Stimulated activated CD4-positive, alpha-beta T cell treated with anti-CD3 and anti-CD28 coated beads, Interleukin-4, amount 100 ng/mL, for 1 hour (primary cell): ENCODE data around the gene UVSSA.
"Not testable (repeated sequence)": the region's sequence is repeated elsewhere in the genome, so short reads cannot be mapped to it uniquely, and the experiment has no call there.

Experiments
- DNase-seq: peaks from one replicate; pipeline ENCODE4 v3.0.0-alpha.2; 2020

Gene UVSSA

DNA sequence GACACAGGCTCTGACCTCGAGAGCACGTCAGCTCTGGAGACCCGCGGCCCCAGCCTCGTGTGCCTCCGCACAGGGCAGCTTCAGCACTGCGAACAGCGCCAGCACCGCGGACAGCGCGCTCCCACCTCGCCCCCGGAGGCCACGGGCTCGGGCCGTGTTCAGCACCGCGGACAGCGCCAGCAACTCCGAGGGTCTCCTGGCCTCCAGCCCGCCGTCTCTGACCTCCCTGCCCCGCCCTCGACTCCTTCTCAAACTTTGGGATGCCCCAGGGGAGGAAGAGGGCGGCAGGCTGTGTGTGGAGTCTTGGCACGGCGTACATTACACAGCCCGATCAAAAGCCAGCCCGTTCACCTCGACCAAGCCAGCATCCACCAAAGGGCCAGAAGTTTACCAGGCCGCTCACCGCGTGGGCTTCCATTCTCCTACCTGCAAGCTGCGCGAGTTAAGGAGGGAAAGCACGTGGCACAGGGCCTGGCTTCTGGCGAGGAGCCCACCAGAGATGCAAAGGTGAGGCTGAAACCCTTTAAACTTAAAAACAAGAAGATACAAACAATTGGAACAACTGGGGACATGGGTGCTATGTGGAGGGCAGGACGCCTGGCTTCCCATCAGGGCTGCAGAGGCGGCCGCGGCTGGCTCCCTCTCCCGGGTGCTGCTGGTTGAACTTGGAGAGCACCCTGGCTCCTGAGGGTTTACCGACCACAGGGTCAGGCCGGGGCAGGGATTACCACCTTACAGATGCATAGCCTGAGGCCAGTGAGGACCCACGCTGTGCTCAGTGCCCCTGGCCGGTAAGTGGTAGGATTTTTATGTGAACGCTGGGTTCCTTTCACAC lies 63.7 kb downstream of the UVSSA start:
- peak; percentile 47 for DNase-seq

DNA sequence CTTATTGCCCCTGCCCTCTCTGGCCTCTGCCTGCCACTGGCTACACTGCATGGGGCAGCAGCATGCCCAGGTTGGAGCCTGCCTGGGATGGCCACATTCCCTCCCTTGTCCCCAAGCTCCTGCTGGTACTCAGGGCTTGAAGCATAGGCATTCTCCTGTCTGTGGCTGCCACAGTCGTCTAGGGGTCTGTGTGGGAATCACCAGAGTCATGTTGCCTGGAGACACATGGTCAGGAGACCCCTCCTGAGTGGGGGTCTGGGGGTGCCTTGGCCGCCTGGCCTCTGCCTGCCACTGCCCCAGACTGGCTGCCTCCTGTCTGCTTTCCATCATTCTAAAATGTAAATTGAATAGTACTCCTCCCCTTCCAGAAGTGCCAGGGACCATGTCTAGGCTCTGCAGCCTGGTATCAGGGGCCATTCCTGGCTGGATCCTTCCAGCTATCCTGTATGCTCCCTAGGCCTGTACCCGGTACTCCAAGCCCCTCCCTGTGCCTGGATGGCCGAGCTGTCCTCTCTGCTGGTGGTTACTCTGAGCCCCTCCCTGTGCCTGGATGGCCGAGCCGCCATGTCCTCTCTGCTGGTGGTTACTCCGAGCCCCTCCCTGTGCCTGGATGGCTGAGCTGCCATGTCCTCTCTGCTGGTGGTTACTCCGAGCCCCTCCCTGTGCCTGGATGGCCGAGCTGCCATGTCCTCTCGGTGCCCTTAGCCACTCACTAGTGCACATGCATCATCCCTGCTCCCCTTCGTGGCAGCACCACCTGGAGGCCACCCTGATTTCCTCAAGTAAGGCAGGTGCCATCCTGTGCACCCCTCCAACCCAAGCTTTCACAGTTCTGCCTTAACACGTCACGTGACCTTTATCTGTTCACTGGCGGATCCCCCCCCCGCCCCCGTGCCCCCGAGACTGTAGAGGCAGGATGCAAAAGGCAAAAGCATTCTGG lies 64.7 kb downstream of the UVSSA start:
- no peak for DNase-seq

DNA sequence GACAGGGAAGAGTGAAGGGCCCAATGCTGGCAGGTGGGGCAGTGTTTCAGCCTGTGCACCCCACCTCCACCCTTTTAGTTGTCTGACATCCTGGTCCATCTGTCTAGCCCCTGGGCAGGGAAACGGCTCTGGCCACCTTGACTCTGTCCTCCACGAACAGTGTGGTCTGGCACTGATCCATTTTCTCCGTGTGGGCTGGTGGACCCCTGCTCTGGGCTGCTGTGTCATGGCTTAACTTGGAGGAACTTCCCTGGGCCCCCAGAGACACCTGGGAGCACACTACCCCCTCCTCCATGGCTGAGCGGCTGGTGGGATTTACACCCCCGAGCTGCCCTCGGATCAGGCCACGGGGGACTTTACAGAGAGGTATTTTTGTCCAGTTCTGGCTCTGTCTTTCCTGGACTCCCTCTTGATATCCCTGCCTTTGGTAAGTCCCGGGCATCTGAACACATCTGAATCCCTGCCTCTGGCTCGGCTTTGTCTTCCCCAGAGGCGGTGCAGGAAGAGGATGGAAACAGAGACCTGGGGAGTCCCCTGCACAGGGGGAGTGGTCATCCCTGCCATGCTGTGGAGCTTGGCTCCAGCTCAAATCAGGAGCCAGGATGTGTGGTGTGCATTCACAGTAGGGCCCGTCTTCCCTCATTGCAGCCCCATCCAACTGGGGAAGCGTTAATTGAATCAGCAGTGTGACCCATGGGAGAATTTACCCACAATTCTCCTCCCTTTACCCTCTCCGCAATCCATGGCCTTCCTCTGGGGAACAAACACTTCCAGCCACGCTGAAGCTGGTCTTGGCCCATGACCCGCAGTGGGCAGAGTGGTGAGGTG lies 65.6 kb downstream of the UVSSA start:
- DNase-seq: no peak

DNA sequence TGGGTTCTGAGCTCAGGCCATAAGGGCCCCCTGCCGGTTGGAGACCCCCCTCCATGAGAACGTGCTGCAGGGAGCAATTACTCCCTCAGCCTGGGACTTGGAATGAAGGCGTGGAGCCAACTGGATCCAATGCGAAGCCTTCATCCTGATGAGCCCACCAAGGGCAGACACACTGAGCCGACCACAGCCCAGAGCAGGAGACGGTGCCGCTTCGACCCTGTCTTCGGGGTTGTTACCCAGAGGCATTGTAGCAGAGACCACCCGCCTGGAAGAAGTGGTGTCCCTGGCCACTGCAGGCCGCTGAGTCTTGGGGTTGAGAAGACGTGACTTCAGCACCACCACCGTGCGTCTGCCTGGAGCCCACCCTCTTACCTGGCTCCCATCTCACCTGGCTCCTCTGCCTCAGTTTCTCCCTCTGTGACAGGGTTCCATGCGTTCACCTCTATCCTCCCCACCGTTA lies 66.2 kb downstream of the UVSSA start:
- no peak for DNase-seq

DNA sequence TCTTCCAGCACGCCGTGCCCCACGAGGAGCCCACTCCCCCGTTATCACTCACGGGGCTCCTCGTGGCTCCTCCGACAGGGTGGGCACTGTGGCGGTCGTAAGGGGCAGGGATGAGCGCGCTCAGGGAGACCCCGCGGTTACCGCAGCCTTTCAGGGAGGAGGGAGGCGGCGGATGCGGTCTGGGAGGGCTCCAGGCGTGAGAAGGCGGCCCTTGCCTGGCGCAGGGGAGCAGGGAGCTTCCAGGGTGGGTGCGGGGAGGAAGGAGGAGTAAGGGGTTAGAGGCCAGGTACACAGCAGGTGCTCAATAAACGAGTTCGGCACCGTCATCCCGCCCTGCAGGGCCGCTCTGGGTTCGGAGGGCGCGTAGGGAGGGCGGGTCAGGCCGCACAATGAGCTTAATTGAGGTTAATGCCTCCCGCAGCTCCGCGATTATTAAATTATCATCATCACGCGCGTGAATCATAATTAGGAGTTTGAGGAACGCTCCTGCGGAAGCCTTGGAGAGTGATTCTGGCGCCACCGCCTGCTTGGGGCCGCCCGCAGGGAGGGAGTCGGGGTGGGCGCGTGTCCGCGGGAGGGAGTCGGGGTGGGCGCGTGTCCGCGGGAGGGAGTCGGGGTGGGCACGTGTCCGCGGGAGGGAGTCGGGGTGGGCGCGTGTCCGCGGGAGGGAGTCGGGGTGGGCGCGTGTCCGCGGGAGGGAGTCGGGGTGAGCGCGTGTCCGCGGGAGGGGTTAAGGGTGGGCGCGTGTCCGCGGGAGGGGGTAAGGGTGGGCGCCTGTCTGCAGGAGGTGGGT lies 66.9 kb downstream of the UVSSA start:
- DNase-seq: no peak

DNA sequence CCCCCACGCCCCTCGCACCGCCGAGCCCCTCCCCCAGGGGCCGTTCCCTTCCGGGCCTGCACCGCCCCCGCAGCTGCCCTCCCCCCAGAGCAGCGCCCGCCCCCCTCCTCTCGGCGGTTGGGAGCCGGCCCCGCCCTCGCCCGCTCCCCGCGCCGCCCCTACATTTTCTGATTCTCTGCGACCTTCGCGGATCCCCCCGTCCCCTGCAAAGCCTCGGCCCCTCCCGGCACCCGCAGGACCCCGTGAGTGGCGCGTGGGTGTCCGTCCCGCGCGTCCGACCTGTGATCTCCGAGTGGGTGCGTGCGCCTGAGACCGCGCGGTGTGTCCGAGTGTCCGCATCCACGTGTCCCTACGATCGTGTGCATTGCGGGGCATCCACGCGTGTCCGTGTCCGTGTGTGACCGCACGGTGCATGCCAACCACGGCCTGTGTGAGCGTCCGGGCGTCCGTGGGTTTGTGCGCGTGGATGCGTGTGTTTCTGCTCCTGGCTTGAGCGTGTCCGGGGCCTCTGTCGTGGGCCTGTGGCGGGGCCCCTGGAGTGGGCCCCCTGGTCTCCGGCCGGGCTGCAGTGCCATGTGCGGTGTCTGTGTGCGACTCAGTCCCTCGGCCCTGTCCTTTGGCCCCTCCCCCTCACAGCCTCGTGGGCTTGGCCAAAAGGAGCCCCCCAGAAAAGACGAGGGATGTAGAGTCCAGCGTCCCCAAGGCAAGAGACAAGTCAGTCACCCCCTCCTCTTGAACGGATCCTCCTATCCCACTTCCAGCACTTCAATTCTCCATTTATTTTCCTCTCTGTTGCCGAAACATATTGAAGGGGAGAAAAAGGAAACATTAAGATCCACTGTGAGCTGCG lies 68.0 kb downstream of the UVSSA start:
- DNase-seq: no peak

DNA sequence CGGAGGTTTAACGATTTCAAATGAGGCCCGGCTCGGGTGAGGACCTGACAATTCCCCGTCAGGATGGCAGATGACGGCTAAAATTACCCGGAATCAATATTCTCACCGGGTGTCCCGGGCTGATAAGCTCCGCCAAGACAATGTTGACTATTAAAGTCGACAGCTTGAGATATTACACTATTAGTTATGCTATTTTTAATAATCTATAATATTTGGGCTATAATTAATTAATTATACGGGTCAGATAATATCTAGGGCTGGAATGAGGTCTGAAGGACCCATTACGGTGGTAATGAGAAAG lies 68.6 kb downstream of the UVSSA start:
- DNase-seq: no peak

DNA sequence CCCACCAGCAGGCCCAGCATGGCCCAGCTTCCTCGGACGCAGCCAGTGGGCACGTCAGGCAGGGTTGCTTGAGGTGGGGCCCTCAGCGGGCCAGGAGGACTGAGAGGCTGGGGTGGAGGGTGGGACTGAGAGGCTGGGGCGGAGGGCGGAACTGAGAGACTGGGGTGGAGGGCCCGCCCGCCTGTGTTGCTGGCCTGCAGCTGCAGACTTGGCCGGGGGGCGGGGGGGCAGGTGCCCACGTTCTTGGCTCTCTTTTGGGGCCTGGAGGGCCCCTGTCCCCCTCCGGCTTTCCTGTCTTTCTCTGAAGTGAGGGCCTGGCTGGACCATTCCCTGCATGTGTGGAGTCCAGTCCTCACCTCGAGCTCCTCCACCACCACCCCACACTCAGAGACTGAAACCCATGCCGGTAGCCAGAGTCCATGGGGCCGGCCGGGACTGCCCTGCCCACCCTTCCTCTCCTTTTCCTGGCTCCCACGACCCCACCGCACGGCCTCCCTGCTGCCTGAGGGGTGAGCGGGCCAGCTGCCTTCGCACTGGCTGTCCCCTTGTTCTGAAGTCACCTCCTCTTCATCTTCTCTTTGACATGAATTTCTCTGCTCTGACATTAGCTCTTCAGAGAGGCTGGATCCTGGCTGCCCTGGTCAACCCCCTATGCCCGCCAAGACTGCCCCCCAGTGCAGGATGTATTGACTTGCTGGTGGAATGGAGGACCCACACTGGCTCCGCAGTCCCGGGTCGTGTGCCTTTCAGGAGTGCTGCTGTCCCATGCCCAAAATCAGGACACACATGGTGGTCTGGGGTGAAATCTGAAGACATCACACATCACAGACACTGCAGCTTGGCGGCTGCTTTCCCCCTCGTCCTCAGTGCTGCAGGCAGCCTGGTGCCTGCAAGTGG lies 69.3 kb downstream of the UVSSA start:
- DNase-seq: no peak

DNA sequence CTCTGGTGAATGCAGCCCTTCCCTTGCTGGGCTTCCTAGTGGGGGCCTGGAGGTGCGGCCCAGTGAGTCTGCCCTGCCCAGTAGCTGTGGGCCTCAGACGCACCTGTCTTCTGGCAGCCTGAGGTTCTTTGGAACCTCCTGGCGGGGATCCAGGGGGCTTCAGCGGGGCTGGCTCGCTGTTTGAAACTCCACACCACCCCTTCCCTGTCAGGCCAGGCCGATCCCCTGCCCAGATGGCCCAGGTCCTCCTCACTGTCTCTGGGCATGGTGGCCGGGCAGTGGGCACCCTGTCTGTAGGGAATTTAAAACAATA lies 69.9 kb downstream of the UVSSA start:
- DNase-seq: no peak

DNA sequence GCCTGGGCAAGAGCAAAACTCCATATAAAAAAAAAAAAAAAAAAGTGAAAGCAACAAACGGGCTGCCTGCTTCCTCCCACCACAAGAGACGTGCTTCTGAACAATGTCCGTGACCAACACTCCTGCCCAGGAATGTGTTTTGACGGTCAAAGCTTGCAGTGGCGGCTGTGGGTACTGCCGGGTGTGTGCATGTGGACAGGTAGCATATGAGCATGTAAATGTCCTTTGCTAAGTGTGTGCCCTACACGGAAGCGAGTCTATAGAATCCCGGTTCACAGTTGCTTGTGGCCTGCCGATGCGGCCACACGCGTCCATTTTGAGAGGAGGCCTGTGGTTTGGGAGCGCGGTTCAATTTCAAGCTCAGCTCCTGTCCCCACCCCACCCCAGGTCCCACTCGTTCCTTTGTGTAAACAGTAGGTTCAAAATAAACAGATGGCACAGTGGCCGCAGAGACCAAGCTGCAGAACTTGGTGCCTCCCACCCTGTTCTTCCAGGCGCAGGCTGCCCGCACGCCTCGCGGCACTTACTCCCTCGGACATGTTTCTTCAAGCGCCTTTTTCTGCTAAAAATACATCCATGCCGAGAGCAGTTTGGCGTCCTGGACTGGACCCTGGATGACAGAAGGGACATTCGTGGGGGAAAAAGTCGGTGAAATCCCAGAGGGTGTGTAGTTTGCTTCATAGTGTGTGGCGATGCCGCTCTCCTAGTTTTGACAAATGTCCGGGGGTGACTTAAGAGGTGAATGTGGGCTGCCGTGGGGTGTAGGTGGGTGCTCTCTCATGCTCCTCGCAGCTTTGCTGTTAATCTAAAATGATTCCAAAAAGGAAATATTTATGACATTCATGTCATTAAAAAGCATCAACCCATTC lies 70.7 kb downstream of the UVSSA start:
- DNase-seq: no peak

DNA sequence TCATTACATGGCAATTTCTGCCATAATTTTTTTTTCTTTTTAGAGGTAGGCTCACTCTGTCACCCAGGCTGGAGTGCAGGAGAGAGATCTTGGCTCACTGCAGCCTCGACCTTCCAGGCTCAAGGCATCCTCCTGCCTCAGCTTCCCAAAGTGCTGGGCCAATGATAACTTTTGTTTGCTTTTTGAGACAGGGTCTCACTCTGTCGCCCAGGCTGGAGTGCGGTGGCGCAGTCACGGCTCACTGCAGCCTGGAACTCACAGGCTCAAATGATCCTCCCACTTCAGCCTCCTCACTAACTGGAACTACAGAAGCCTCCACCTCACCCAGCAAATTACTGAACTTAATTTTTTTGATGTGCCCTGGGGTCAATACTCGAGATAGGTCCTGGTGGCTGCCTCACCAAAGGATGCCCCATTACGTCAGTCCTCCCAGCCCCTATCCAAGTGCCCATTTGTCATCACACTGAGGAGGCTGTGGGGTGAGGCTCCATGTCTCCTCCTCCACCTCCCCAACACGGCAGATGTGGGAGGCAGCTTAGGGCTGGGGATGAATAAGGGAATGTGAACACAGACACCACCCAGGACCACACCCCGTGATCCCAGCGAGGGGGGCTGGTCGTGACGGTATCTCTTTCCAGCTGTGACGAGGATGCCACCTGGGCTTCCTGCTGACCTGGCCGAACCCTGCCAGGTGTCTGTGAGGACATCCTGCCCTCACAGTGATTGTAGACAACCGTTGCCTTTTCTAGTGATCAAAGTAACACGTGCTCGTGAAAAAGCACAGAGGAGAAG lies 71.7 kb downstream of the UVSSA start:
- no peak for DNase-seq

DNA sequence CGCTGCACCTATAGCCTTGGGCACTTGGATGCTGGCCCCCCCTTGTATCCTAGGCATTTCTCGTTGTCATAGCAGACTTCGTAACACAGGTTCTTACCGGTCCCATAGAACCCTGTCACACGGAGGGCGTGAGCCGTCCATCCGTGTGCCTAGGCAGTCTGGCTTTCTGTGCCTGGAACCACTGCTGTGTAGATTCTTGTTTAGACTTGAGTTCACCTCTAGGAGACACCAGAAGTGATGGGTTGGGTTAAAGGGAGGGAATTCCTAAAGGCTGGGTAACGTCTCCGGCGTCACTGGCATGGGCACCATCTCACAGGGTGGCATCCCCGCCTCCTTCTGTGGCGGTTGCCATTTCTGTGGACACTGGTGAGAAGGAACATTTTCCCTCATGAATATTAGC lies 72.7 kb downstream of the UVSSA start:
- DNase-seq: no peak

DNA sequence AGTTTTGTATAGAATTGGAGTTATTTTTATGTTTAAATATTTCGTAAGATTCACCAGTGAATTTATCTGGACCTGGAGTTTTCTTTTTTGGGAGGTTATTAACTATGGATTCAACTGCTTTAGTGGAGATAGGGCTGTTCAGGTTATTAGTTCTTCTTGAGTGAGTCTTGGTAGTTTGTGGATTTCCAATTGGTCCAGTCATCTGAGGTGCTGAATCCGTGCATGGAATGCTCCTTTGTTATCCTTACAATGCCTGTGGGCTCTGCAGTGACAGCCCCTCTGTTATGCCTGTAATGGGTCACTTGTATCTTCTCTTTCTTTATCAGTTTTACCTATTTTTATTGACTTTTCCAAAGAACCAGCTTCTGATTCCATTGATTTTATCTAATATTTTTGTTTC lies 74.6 kb downstream of the UVSSA start:
- no peak for DNase-seq

DNA sequence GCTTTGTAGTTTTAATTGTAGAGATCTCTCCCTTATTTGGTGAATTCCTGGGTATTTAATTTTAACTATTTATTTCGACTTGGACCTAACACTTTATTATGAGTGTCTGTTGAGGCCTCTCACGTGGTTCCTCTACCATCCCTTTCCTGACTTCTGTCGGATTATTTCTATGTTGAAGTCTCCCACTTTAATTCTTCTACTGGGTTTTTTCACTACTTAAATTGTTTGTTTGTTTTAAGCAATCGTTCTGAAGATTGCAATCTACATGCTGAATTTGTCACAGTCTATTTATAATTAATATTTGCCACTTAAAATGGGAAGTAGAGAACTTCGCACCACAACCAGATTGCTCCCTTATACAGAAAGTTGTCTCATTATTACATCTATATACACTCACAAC lies 80.0 kb downstream of the UVSSA start:
- DNase-seq: no peak

DNA sequence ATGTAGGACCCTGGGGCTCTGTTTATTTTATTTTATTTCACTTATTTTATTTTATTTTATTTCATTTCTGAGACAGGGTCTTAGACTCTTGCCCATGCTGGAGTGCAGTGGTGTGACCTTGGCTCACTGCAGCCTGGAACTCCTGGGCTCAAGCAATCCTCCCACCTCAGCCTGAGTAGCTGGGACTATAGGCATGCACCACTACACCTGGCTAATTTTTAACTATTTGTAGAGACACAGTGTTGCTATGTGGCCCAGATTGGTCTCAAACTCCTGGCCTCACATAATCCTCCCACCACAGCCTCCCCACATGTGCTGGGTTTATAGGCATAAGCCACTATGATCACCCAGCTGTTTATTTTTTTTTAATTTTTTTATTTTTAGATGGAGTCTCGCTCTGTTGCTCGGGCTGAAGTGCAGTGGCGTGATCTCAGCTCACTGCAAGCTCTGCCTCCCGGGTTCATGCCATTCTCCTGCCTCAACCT lies 96.7 kb downstream of the UVSSA start:
- DNase-seq: not testable (repeated sequence)
